ENCODE measurements around the gene HLF.

GRCh38 chr17:55336426-55336825, 71.7 kb downstream of the HLF start:
- no peak for TF ChIP-seq CTCF (IDR thresholded peaks at IDR 0.05)
- TF ChIP-seq POLR2A (IDR thresholded peaks at IDR 0.05), result no peak

Data from lower leg skin (tissue), 3 donors.